ENCODE results near the gene OR10J5. TPM values are rescaled to one million over a fixed set of nuclear protein-coding genes. Genes with fewer than 3 reads are reported as not detected.
"Not testable (repeated sequence)": the region's sequence is repeated elsewhere in the genome, so short reads cannot be mapped to it uniquely, and the experiment has no call there.

OR10J5 gene
- total RNA-seq, 1 donor from 2014 or later = not detected

DNA sequence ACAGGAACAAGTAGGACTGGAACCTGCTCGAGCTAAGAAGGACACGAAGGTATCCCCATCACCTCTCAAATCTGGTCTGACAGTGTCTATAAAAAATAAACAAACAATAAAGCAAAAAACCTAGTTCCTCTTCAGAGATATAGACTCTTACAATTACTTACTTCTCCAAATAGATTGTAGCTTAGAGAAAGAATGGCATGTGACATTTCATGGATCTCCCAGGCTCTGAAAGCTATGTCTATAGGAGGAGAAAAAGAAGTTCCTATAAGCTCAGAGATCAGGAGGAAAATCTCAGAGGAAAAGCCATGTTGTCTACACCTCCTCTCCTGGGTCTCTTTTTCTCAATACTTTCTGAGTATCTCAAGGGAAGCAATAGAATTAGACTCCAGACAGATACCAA, 12.3 kb upstream of the OR10J5 start:
- TF ChIP-seq, protein P1, sequence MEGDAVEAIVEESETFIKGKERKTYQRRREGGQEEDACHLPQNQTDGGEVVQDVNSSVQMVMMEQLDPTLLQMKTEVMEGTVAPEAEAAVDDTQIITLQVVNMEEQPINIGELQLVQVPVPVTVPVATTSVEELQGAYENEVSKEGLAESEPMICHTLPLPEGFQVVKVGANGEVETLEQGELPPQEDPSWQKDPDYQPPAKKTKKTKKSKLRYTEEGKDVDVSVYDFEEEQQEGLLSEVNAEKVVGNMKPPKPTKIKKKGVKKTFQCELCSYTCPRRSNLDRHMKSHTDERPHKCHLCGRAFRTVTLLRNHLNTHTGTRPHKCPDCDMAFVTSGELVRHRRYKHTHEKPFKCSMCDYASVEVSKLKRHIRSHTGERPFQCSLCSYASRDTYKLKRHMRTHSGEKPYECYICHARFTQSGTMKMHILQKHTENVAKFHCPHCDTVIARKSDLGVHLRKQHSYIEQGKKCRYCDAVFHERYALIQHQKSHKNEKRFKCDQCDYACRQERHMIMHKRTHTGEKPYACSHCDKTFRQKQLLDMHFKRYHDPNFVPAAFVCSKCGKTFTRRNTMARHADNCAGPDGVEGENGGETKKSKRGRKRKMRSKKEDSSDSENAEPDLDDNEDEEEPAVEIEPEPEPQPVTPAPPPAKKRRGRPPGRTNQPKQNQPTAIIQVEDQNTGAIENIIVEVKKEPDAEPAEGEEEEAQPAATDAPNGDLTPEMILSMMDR (IDR thresholded peaks at IDR 0.05; ENCODE audit: unreplicated experiment) = no peak
- H3K27me3 Mint-ChIP-seq (ENCODE audit: low read depth) = no peaks in the 10 kb centered on the region
- DNase-seq (ENCODE audit: low spot score in 2 of 2, unreplicated experiment in 2 of 2) = no peak
- H3K36me3 Mint-ChIP-seq = no peaks in the 10 kb centered on the region
- H3K4me1 Mint-ChIP-seq = no peaks in the 10 kb centered on the region
- no peak overlapping the region for H3K27ac Mint-ChIP-seq
- H3K9me3 Mint-ChIP-seq = peaks cover 69% of the 10 kb centered on the region
- no peak overlapping the region for H3K4me3 Mint-ChIP-seq

DNA sequence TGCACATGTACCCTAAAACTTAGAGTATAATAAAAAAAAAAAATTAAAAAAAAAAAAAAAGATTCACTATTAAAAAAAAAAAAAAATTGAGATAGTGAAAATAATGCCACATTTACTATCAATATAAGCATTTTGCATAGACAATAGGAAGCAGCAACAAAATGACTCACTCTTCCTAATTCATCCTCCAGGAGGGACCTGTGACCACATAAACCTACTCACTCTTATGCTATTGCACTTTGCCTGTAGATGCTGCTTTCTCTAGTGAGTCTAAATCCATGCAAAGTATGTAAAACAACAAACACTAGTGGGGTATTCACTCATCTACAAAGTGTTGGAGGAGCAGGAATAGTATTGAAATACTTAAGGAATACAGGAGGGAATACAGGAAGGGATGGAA, 2.9 kb downstream of the OR10J5 start:
- H3K27ac Mint-ChIP-seq = no peak overlapping the region
- H3K4me3 Mint-ChIP-seq = no peak overlapping the region
- TF ChIP-seq, protein P1 (IDR thresholded peaks at IDR 0.05; ENCODE audit: unreplicated experiment) = no peak
- H3K4me1 Mint-ChIP-seq = no peaks in the 10 kb centered on the region
- H3K27me3 Mint-ChIP-seq (ENCODE audit: low read depth) = no peaks in the 10 kb centered on the region
- no peaks in the 10 kb centered on the region for H3K36me3 Mint-ChIP-seq
- no peak for DNase-seq (ENCODE audit: low spot score in 2 of 2, unreplicated experiment in 2 of 2)
- peaks cover 71% of the 10 kb centered on the region for H3K9me3 Mint-ChIP-seq

DNA sequence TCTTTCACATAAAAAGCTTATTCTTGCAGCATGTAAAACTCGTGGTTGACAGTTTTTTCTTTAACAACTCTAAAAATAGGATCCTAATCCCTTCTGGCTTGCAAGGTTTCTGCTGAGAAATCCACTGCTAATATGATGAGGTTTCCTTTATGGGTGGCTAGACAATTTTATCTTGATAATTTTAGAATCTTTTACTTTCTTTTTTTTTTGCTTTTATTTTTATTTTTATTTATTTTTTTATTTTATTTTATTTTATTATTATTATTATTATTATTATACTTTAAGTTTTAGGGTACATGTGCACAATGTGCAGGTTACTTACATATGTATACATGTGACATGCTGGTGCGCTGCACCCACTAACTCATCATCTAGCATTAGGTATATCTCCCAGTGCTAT, 11.0 kb downstream of the OR10J5 start:
- not testable (repeated sequence) for H3K27ac Mint-ChIP-seq; H3K4me3 Mint-ChIP-seq; H3K36me3 Mint-ChIP-seq; H3K4me1 Mint-ChIP-seq; DNase-seq (ENCODE audit: low spot score in 2 of 2, unreplicated experiment in 2 of 2); H3K27me3 Mint-ChIP-seq (ENCODE audit: low read depth)
- H3K9me3 Mint-ChIP-seq = peaks cover 69% of the 10 kb centered on the region

DNA sequence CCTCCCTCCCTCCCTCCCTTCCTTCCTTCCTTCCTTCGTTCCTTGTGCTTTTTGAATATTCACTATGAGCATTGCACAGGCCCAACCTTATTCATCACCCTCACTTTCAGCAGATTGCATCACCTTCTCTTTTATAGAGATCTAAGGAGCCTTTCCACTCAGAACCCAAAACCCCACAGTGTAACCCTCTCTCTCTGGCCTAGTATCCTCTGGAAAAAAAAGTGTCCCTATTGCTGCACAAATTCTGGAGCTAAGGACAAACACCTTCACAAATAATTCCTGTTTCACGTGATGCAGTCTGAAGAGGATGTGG, 25.6 kb downstream of the OR10J5 start:
- Mint-ChIP-seq H3K27ac (no peak overlapping the region), H3K4me3 (no peak overlapping the region), H3K4me1 (no peaks in the 10 kb centered on the region), H3K27me3 (ENCODE audit: low read depth) (no peaks in the 10 kb centered on the region), H3K9me3 (peaks cover 65% of the 10 kb centered on the region), H3K36me3 (peaks cover 5% of the 10 kb centered on the region)
- TF ChIP-seq, protein P1 (IDR thresholded peaks at IDR 0.05; ENCODE audit: unreplicated experiment) = no peak
- DNase-seq (ENCODE audit: low spot score in 2 of 2, unreplicated experiment in 2 of 2) = no peak

DNA sequence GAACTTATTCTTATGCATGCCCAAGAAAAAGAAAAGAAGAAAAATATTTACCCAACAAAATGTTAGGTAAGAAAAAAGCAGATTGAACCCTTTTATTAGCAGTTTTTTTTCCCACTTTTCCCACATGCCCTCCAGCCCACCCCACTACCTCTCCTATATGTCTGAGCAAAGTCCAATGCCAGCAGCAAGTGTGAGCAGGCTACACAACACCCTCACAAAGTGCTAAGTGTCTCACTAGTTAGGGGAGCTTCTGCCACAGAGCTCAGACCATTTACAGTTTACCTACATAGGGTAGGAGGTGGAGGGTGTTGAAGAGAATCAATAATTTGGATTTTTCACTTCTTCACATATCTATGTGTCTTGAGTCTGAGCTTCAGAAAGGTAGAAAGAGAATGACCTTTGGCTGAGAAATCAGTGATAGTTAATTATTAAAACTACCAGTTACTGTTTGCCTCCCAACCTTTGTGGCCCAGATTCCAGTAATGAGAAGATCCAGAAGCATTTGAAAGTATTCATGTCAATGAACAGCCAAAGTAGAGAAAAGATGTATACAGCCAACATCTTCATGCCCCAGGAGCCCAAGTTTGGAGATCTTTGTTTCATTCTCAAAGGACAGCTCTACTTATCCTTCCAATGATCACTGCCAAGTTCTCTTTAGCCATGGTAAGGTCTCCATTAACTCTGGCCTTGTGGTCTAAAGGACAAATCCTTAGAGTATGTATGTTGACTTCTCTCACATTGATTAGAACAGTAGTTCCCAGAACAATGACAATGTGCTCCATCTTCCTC, 26.2 kb downstream of the OR10J5 start:
- H3K4me3 Mint-ChIP-seq = no peak overlapping the region
- no peaks in the 10 kb centered on the region for H3K27me3 Mint-ChIP-seq (ENCODE audit: low read depth)
- H3K4me1 Mint-ChIP-seq = no peaks in the 10 kb centered on the region
- H3K27ac Mint-ChIP-seq = no peak overlapping the region
- DNase-seq (ENCODE audit: low spot score in 2 of 2, unreplicated experiment in 2 of 2) = no peak
- peaks cover 64% of the 10 kb centered on the region for H3K9me3 Mint-ChIP-seq
- TF ChIP-seq, protein P1 (IDR thresholded peaks at IDR 0.05; ENCODE audit: unreplicated experiment) = no peak
- H3K36me3 Mint-ChIP-seq = peaks cover 5% of the 10 kb centered on the region

DNA sequence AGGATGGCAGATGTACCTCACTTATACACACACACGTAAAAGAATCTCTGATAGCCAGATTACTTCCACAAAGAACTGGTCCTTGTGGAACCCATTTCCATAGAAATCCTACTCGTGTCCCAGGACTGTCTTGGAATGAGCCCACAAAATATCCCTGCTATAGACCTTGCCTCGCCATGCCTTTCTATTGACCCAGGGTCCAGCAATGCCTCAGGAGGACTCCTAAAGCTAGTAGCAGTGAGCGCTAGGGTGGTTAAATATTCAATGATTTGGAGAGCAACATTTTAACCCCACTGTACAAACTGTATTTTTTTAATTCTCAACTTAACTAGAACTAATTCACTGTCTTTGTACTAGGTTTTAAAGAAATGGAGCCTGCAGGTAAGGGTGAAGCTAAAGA, 26.9 kb downstream of the OR10J5 start:
- Mint-ChIP-seq H3K27me3 (ENCODE audit: low read depth) (no peaks in the 10 kb centered on the region), H3K4me3 (no peak overlapping the region), H3K27ac (no peak overlapping the region), H3K36me3 (peaks cover 5% of the 10 kb centered on the region), H3K4me1 (no peaks in the 10 kb centered on the region), H3K9me3 (peaks cover 58% of the 10 kb centered on the region)
- TF ChIP-seq, protein P1 (IDR thresholded peaks at IDR 0.05; ENCODE audit: unreplicated experiment) = no peak
- no peak for DNase-seq (ENCODE audit: low spot score in 2 of 2, unreplicated experiment in 2 of 2)
